Activated T-cell treated with anti-CD3 and anti-CD28 coated beads, Interleukin-2, amount 50 U/mL, for 48 hours (primary cell): Measurements from ENCODE around the gene DUSP15.
A peak's percentile ranks its signal among the peaks of the same experiment; 100 is the strongest.

Experiments used
- DNase-seq, 2 experiments: peaks; one replicate each; pipeline ENCODE4 v3.0.0-alpha.2; 2020

The DUSP15 gene

GRCh38 chr20:31894980-31895675 lies 24.8 kb upstream of the DUSP15 start:
- no peak for DNase-seq

- no peak for DNase-seq
Observed at GRCh38 chr20:31890646-31891045, 20.3 kb upstream of the DUSP15 start.

- no peak for DNase-seq
Observed at GRCh38 chr20:31883829-31884228, 13.5 kb upstream of the DUSP15 start.

GRCh38 chr20:31881945-31882344 lies 11.6 kb upstream of the DUSP15 start:
- no peak for DNase-seq

GRCh38 chr20:31879143-31879987 lies 9.0 kb upstream of the DUSP15 start:
- peak; percentile 88 to 89 for DNase-seq

- no peak for DNase-seq
Observed at GRCh38 chr20:31877684-31878083, 7.4 kb upstream of the DUSP15 start.

GRCh38 chr20:31875671-31876070 lies 5.3 kb upstream of the DUSP15 start:
- no peak for DNase-seq

- no peak for DNase-seq
Observed at GRCh38 chr20:31872406-31872805, 2.1 kb upstream of the DUSP15 start.

- DNase-seq, result no peak
Observed at GRCh38 chr20:31871618-31871954, 1.3 kb upstream of the DUSP15 start.

GRCh38 chr20:31870726-31871617 lies 645 bp upstream of the DUSP15 start:
- no peak for DNase-seq

- no peak for DNase-seq
Observed at GRCh38 chr20:31869673-31869941, 720 bp downstream of the DUSP15 start.

- DNase-seq, result no peak
Observed at GRCh38 chr20:31868853-31869672, 1.3 kb downstream of the DUSP15 start.

GRCh38 chr20:31866221-31866620 lies 4.1 kb downstream of the DUSP15 start:
- DNase-seq, result no peak

- DNase-seq, result no peak
Observed at GRCh38 chr20:31864521-31865400, 5.6 kb downstream of the DUSP15 start.

GRCh38 chr20:31863296-31864085 lies 6.8 kb downstream of the DUSP15 start:
- no peak for DNase-seq

GRCh38 chr20:31862506-31862905 lies 7.8 kb downstream of the DUSP15 start:
- DNase-seq, result no peak

- DNase-seq, result no peak
Observed at GRCh38 chr20:31862157-31862470, 8.2 kb downstream of the DUSP15 start.

- DNase-seq, result peak; percentile 69 to 79
Observed at GRCh38 chr20:31861385-31862156, 8.8 kb downstream of the DUSP15 start.

GRCh38 chr20:31861135-31861384 lies 9.3 kb downstream of the DUSP15 start:
- DNase-seq, result no peak

- no peak for DNase-seq
Observed at GRCh38 chr20:31860390-31861134, 9.8 kb downstream of the DUSP15 start.
